SJSA1 (cell line): ENCODE data around the gene CREB3L4. TPM values are rescaled to one million over a fixed set of nuclear protein-coding genes. Genes with fewer than 3 reads are reported as not detected.

Experiments used
- DNase-seq, 2 experiments: peaks; one replicate each; pipeline ENCODE4 v3.0.0-alpha.2; 2015 to 2020; ENCODE audit warnings: low spot score in 2 of 2, low read depth in 1 of 2
- H3K27ac ChIP-seq: fragments of 250-450 bp; sonication (Bioruptor Pico); 2 replicates; pipeline ENCODE4 v1.5.1; 2020; ENCODE audit warnings: mild to moderate bottlenecking, moderate library complexity
- H3K27me3 ChIP-seq: fragments of 250-450 bp; sonication (Bioruptor Pico); replicated peaks from 2 replicates; pipeline ENCODE4 v1.5.1; 2020; ENCODE audit warnings: mild to moderate bottlenecking, moderate library complexity
- H3K36me3 ChIP-seq: fragments of 250-450 bp; sonication (Bioruptor Pico); 2 replicates; pipeline ENCODE4 v1.5.1; 2020; ENCODE audit warnings: mild to moderate bottlenecking
- H3K4me1 ChIP-seq: fragments of 250-450 bp; sonication (Bioruptor Pico); replicated peaks from 2 replicates; pipeline ENCODE4 v1.6.1; 2021; ENCODE audit warnings: mild to moderate bottlenecking
- H3K4me3 ChIP-seq: fragments of 250-450 bp; sonication (Bioruptor Pico); 2 replicates; pipeline ENCODE4 v1.5.1; 2020; ENCODE audit warnings: mild to moderate bottlenecking
- H3K9me3 ChIP-seq: fragments of 250-450 bp; sonication (Bioruptor Pico); replicated peaks from 2 replicates; pipeline ENCODE4 v1.5.1; 2020; ENCODE audit warnings: mild to moderate bottlenecking
- total RNA-seq: library from RNA; depleted of rRNA; stranded (reverse); fragments of >200 nt; shearing (Covaris generic); gene quantifications from 2 replicates; pipeline ENCODE4 v1.2.3, GENCODE V29; 2014

CREB3L4 gene
- total RNA-seq, 1 experiment from 2014 or later, result 3.2 TPM

DNA sequence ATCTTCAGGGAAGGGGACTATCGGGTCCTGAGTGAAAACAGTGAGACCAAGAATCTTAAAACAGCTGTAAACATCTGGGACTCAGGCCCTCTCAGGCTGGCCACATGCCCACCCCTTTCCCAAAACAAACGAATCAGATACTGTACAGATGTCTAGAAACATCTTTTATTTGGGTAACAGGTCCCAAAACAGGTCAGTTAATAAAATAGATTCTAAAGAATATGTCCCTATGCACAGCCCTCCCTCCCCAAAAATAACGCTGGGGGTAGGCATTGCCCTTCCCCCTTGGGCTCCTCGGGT, 8.8 kb upstream of the CREB3L4 start:
- peaks cover 23% of the 10 kb centered on the region for H3K4me1 ChIP-seq
- no peak overlapping the region for H3K27ac ChIP-seq
- peaks cover 37% of the 10 kb centered on the region for H3K36me3 ChIP-seq

DNA sequence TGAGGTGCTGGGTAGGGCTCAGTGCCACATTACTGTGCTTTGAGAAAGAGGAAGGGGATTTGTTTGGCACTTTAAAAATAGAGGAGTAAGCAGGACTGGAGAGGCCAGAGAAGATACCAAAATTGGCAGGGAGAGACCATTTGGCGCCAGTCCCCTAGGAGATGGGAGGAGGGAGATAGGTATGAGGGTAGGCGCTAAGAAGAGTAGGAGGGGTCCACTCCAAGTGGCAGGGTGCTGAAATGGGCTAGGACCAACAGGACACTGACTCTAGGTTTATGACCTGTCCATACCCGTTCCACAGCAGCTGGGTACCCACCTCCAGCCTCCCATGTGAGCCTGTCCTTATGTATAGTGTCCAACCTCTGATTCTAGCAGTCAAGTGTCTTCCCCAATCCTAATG, 8.2 kb upstream of the CREB3L4 start:
- no peak for DNase-seq
- H3K9me3 ChIP-seq, result no peaks in the 10 kb centered on the region
- H3K36me3 ChIP-seq, result peaks cover 36% of the 10 kb centered on the region
- H3K27me3 ChIP-seq, result no peaks in the 10 kb centered on the region
- no peak overlapping the region for H3K4me3 ChIP-seq
- peaks cover 29% of the 10 kb centered on the region for H3K4me1 ChIP-seq
- H3K27ac ChIP-seq, result no peak overlapping the region

More for the DNA sequence above, 8.8 kb upstream of the CREB3L4 start:
- no peaks in the 10 kb centered on the region for H3K27me3 ChIP-seq
- DNase-seq, result no peak
- H3K4me3 ChIP-seq, result peak overlapping the region; percentile 81; the same call in 1 of the 2 replicates
- no peaks in the 10 kb centered on the region for H3K9me3 ChIP-seq

DNA sequence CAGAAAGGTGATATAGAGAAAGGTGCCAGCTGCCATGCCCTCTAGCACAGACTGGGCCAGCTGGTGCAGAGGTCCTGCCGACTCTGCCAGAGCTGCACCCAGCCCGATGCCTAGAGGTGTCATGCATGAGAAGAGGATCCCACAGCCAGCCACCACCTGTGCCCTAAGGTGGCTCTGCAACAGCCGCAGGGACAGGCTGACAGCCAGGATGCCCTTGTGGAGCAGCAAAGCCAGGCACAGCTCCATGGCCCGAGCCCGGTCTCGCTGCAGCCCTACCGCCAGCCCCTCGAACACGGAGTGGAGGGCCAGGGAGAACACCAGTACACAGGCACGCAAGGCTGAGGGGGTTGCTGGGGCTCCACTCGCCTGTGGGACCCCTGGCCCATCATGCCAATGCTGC, 7.5 kb upstream of the CREB3L4 start:
- no peak for DNase-seq
- Histone ChIP-seq H3K27me3 (no peaks in the 10 kb centered on the region), H3K4me1 (peaks cover 31% of the 10 kb centered on the region), H3K27ac (no peak overlapping the region), H3K36me3 (peaks cover 36% of the 10 kb centered on the region), H3K4me3 (no peak overlapping the region), H3K9me3 (no peaks in the 10 kb centered on the region)

DNA sequence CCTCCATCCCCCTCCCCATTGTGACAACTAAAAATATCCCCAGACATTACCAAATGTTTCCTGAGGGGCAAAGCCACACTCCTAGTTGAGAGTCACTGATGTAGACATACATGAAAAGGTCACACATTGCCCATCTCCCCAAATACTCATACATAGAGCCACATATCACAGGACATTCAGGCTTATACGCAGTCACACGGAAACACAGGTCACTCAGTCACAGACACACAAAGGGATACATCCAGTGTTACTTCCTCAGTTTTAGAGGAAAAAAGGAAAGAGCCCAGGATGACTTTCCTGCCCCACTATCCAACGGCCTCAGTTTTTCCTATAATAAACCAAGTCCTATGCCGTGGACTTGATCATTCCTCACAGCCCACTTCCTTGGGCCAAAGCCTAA, 6.3 kb upstream of the CREB3L4 start:
- Histone ChIP-seq H3K36me3 (peaks cover 36% of the 10 kb centered on the region), H3K27me3 (no peaks in the 10 kb centered on the region), H3K4me3 (no peak overlapping the region), H3K27ac (no peak overlapping the region), H3K9me3 (no peaks in the 10 kb centered on the region), H3K4me1 (peaks cover 37% of the 10 kb centered on the region)
- DNase-seq, result no peak

DNA sequence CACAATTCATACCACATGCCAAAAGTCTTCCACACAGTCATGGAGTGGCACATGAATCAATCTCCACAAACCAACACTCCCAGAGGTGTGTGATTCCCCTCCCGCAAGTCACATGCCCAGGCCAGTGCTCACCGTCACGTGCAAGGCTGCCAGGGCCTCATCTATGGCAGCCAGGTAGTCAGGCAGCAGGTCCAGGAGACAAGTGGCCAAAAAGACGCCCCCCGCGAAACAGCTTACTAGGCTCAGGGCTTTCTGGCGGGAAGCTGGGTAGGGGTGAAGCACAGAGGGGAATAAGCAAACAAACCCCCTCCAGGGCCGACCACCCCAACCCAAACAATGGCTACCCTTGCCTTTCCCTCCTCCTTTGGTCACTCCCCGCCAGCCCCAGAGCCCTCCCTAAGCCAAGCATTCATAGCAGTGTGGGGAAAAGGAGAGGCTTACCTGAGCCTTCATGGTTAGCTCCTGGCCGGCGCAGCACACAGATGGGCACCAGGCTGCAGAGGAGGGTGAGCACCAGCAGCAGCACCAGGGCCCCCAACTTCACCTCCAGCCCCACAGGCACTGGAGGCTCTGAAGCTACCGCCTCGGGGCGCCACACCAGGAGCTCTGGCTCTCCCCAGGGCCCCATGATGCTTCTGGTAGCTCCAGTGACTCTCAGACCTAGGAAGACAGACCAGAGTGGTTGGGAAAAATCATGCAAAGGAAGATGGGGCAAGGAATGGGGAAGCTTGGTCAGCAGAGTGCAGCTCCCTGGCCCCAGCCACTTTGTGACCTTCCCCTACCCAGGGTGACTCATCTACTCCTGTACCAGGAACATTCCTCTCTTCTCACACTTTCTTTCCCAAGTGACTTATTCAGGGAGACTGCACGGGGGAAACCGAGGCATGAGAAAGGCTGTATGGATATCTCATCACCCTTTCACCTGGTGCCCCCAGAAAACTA, 5.3 kb upstream of the CREB3L4 start:
- Histone ChIP-seq H3K4me1 (peaks cover 34% of the 10 kb centered on the region), H3K4me3 (peak overlapping the region; percentile 53), H3K9me3 (no peaks in the 10 kb centered on the region), H3K27ac (peak overlapping the region; percentile 80), H3K36me3 (peaks cover 36% of the 10 kb centered on the region), H3K27me3 (no peaks in the 10 kb centered on the region)
- peak; percentile 64 to 69 for DNase-seq

DNA sequence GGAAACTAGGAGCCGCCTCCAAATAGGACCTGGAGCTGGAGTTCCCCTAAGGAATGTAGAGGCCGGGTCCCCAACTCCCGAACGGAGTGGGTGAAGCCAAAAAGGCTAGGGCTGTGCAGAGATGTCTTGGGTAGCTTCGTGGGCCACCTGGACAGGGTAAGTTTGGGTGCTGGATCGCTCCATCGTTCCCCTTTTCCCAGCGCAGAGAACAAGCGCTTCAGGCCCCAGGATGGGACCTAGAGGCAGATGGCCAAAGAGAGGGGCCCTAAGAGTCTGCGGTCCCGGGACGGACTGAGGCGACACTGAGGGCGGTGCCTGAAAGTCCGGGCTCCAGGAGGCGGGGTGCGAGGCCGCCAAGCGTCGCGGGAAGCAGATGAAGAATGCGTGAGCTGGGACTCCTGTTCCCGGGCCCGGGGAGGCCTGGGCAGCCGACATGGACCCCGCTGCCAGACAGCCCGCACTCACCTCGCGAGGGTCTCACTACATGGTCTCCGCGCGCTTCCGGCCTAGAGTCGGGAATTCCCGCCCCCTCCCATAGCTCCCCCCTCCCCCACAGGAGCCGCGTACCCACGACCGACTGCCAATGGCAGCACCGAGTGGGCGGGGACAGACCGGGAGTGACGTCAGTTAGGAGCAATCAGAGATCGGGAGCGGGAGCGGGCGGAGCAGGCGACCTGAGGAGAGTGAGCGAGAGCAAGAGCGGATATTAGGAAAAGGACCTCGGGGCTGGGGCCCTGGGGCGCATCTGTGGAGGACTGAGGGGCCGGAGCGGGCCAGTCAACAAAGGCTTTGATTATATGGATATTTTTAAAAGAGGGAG, 4.5 kb upstream of the CREB3L4 start, which contains the start of gene SLC39A1:
Gene SLC39A1 (minus strand): TSS at position 508 of the 820 bp plus-strand sequence. CDS start 822 bp downstream, outside the sequence.
- peaks cover 32% of the 10 kb centered on the region for H3K36me3 ChIP-seq
- peaks cover 38% of the 10 kb centered on the region for H3K4me1 ChIP-seq
- peak within 1 kb of the TSS; percentile 80 for H3K27ac ChIP-seq
- no peaks in the 10 kb centered on the region for H3K9me3 ChIP-seq
- H3K27me3 ChIP-seq, result no peaks in the 10 kb centered on the region
- H3K4me3 ChIP-seq, result peak within 1 kb of the TSS; percentile 53
- DNase-seq, result peak; percentile 93 to 99

DNA sequence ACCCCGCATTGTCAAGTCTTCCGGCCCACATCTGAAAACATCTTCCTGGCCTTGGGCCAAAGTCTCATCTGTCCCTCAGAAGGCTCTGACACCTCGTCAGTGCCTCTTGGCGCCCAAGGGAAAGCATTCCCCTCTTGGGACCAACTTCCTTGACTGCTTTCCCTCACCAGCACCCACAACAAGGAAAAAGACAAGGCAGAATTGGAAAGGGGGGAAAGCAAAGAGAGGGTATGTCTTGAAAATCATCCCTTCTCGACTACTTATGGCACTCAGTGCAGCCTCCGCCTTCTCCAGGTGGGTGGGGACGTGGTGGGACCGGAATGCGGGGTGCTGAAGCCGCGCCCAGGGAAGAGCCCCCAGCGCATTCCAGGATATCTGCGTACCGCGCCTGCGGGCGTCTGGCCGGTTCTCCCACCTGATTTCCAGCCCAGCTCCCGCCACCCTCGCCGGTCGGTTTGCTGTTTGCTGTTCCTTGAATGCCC, 3.8 kb upstream of the CREB3L4 start:
- H3K27me3 ChIP-seq, result no peaks in the 10 kb centered on the region
- no peaks in the 10 kb centered on the region for H3K9me3 ChIP-seq
- peak overlapping the region; percentile 53 for H3K4me3 ChIP-seq
- peak overlapping the region; percentile 80 for H3K27ac ChIP-seq
- peaks cover 30% of the 10 kb centered on the region for H3K36me3 ChIP-seq
- peak; percentile 71 to 90 for DNase-seq
- peaks cover 39% of the 10 kb centered on the region for H3K4me1 ChIP-seq

DNA sequence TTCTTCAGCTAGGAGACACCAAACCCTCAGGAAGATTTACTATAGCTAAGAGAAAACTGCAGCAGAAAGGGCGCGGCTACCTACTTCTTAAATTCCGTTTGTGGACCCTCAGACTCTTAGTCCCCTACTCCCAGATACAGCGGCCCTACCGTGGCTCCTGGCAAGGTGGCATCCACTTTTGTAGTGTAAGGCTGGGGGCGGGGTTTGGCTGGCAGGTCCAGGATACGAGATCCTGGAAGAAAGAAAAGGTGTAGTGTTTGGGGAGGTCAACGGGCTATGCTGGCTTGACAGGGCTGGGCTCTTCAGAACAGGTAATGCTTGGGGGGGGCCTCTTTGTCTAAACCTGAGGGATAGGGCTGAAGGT, 280 bp downstream of the CREB3L4 start:
- no peaks in the 10 kb centered on the region for H3K9me3 ChIP-seq
- H3K4me3 ChIP-seq, result peak overlapping the region; percentile 51
- no peaks in the 10 kb centered on the region for H3K36me3 ChIP-seq
- peaks cover 27% of the 10 kb centered on the region for H3K4me1 ChIP-seq
- no peak for DNase-seq
- H3K27ac ChIP-seq, result peak overlapping the region; percentile 82; the same call in 1 of the 2 replicates
- H3K27me3 ChIP-seq, result no peaks in the 10 kb centered on the region

DNA sequence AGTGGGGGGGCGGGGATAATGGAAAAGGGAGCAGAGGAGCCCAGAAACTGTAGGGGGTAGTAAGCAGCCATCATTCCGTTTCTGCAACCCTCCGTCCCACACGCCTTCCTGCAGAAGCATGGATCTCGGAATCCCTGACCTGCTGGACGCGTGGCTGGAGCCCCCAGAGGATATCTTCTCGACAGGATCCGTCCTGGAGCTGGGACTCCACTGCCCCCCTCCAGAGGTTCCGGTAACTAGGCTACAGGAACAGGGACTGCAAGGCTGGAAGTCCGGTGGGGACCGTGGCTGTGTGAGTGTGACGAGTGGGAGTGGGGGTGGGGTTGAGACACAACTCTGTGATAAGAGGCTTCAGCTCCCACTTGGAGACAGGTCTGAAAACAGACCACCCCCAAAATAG, 706 bp downstream of the CREB3L4 start:
- Histone ChIP-seq H3K9me3 (no peaks in the 10 kb centered on the region), H3K27ac (no peak overlapping the region), H3K36me3 (no peaks in the 10 kb centered on the region; the same call in 1 of the 2 replicates), H3K4me3 (no peak overlapping the region), H3K27me3 (no peaks in the 10 kb centered on the region), H3K4me1 (peaks cover 27% of the 10 kb centered on the region)
- DNase-seq, result no peak

DNA sequence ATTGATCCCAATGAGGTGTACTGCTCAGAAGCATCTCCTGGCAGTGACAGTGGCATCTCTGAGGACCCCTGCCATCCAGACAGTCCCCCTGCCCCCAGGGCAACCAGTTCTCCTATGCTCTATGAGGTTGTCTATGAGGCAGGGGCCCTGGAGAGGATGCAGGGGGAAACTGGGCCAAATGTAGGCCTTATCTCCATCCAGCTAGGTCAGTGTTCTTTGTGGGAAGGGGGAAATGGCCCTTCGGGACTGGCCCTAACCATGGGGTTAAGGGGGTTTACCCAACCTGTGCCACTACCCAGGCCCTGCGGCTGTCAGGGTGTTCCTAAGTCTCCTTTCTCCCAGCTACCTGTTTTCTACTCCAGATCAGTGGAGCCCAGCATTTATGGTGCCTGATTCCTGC, 1.3 kb downstream of the CREB3L4 start:
- Histone ChIP-seq H3K9me3 (no peaks in the 10 kb centered on the region), H3K4me3 (no peak overlapping the region), H3K27ac (no peak overlapping the region), H3K4me1 (peaks cover 24% of the 10 kb centered on the region), H3K36me3 (peaks cover 5% of the 10 kb centered on the region), H3K27me3 (no peaks in the 10 kb centered on the region)
- DNase-seq, result no peak

DNA sequence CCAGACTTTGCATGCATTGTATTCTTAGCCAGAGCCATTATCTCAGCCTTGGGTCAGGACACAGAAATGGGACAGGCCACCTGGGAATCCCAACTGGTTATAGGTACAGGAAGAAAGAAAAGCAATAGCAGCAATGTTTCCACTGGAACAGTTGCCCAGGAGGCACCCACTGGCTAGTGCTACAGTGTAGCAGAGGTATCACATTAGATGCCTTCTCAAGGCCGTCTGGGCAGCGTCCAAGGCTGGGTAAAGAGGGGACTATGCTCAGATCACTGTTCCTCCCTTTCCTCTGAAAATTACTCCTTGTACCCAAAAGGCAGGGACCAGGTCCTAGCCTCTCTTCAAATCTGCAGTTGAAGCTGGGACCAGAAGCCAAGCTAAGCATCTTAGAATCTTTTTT, 2.6 kb downstream of the CREB3L4 start:
- Histone ChIP-seq H3K27ac (no peak overlapping the region), H3K36me3 (peaks cover 19% of the 10 kb centered on the region), H3K4me3 (no peak overlapping the region), H3K27me3 (no peaks in the 10 kb centered on the region), H3K9me3 (no peaks in the 10 kb centered on the region), H3K4me1 (peaks cover 16% of the 10 kb centered on the region)
- no peak for DNase-seq

DNA sequence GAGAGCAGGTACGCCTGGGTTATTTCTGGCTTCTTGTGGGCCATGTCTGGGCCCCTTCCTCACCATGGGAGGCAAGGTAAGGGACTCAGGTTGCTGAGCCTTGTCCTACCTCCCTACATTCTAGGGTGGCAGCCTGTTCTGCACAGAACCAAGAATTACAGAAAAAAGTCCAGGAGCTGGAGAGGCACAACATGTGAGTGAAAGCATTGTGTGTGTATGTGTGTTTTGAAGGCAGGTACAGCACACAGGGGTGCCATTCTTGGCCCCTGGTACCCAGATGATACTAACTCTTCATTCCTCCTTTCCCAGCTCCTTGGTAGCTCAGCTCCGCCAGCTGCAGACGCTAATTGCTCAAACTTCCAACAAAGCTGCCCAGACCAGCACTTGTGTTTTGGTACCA, 5.4 kb downstream of the CREB3L4 start:
- no peaks in the 10 kb centered on the region for H3K9me3 ChIP-seq
- peaks cover 33% of the 10 kb centered on the region for H3K36me3 ChIP-seq
- no peak for DNase-seq
- H3K4me3 ChIP-seq, result no peak overlapping the region
- H3K4me1 ChIP-seq, result peaks cover 10% of the 10 kb centered on the region
- H3K27ac ChIP-seq, result no peak overlapping the region
- H3K27me3 ChIP-seq, result no peaks in the 10 kb centered on the region

DNA sequence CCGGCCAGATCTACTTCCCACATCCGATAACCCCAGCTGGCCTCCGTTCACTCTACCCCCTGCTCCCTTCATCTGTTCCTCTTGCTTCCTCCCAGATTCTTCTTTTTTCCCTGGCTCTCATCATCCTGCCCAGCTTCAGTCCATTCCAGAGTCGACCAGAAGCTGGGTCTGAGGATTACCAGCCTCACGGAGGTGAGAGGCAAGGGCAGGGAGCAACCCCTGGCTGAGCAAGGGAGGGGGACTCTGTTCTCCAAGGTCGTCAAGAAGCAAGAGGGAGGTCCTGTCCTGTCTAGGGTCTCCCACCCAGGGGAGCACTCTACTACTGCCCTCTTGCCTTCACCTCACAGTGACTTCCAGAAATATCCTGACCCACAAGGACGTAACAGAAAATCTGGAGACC, 5.8 kb downstream of the CREB3L4 start:
- H3K36me3 ChIP-seq, result peaks cover 34% of the 10 kb centered on the region
- H3K4me3 ChIP-seq, result no peak overlapping the region
- H3K27ac ChIP-seq, result no peak overlapping the region
- no peaks in the 10 kb centered on the region for H3K9me3 ChIP-seq
- no peaks in the 10 kb centered on the region for H3K27me3 ChIP-seq
- no peak for DNase-seq
- H3K4me1 ChIP-seq, result peaks cover 8% of the 10 kb centered on the region

DNA sequence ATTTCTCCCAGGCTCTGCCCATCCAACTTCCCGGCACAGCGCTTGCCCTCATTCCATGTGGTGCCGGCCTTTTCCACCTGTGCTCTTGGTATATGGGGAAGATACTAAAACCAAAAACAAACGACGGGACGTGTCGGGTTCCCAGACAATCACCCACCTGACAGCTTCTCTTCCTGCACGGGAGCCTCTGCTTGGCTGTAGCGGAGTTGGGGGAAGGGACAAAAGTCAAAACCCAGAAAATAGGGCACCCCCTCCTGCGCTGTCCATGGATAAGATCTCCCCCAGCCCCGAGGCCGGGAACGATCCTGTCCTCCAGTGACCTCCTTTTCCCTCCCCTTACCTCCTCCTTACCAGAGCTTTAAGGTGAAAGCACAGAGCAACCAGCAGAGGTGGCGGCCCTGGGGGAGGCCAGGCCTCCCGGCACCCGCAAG, 9.1 kb downstream of the CREB3L4 start:
- peak overlapping the region; percentile 70 for H3K4me3 ChIP-seq
- DNase-seq, result no peak
- H3K36me3 ChIP-seq, result peaks cover 51% of the 10 kb centered on the region
- H3K27me3 ChIP-seq, result no peaks in the 10 kb centered on the region
- no peak overlapping the region for H3K27ac ChIP-seq
- H3K4me1 ChIP-seq, result peaks cover 8% of the 10 kb centered on the region
- H3K9me3 ChIP-seq, result no peaks in the 10 kb centered on the region
